COLO829 (cell line): ENCODE data around the gene KRTAP10-5.

Experiments
- DNase-seq: peaks from one replicate; pipeline ENCODE4 v3.0.0; 2012; ENCODE audit warnings: low spot score

KRTAP10-5 gene

GRCh38 chr21:44549525-44550211 is 30.7 kb downstream of the KRTAP10-5 start:
- no peak for DNase-seq

GRCh38 chr21:44548922-44549321 is 31.5 kb downstream of the KRTAP10-5 start:
- DNase-seq = no peak

GRCh38 chr21:44548381-44548780 is 32.0 kb downstream of the KRTAP10-5 start:
- no peak for DNase-seq

GRCh38 chr21:44547656-44548331 is 32.6 kb downstream of the KRTAP10-5 start:
- no peak for DNase-seq

GRCh38 chr21:44544566-44544965 is 35.8 kb downstream of the KRTAP10-5 start:
- no peak for DNase-seq

GRCh38 chr21:44542716-44543115 is 37.7 kb downstream of the KRTAP10-5 start:
- no peak for DNase-seq

- DNase-seq = no peak
Measured at GRCh38 chr21:44540741-44541288, 39.6 kb downstream of the KRTAP10-5 start.

GRCh38 chr21:44539991-44540666 is 40.3 kb downstream of the KRTAP10-5 start, which contains the start of gene KRTAP10-1:
Gene KRTAP10-1 (minus strand): TSS chr21:44540195. CDS start chr21:44540150, 45 bp downstream.
- DNase-seq = no peak

- no peak for DNase-seq
Measured at GRCh38 chr21:44539046-44539445, 41.4 kb downstream of the KRTAP10-5 start.

GRCh38 chr21:44537930-44538911 is 42.2 kb downstream of the KRTAP10-5 start:
- no peak for DNase-seq

GRCh38 chr21:44535963-44536362 is 44.4 kb downstream of the KRTAP10-5 start:
- no peak for DNase-seq

GRCh38 chr21:44534688-44535087 is 45.7 kb downstream of the KRTAP10-5 start:
- no peak for DNase-seq

- no peak for DNase-seq
Measured at GRCh38 chr21:44533891-44534627, 46.3 kb downstream of the KRTAP10-5 start.

- no peak for DNase-seq
Measured at GRCh38 chr21:44533121-44533890, 47.1 kb downstream of the KRTAP10-5 start.

- no peak for DNase-seq
Measured at GRCh38 chr21:44532712-44533111, 47.7 kb downstream of the KRTAP10-5 start.

GRCh38 chr21:44531606-44532564 is 48.5 kb downstream of the KRTAP10-5 start:
- DNase-seq = no peak

GRCh38 chr21:44530903-44531605 is 49.4 kb downstream of the KRTAP10-5 start:
- no peak for DNase-seq

- no peak for DNase-seq
Measured at GRCh38 chr21:44530221-44530902, 50.0 kb downstream of the KRTAP10-5 start.
